ENCODE measurements around the gene CYFIP2. TPM values are rescaled to one million over a fixed set of nuclear protein-coding genes. Genes with fewer than 3 reads are reported as not detected.

Gene CYFIP2
- total RNA-seq, 4 donors from 2014 or later: 46.5 to 155 (median 57.2) TPM

- Histone ChIP-seq H3K9me3 (no peaks in the 10 kb centered on the region), H3K27me3 (no peaks in the 10 kb centered on the region), H3K27ac (peak overlapping the region in 1 of 4 donors; percentile 81), H3K4me3 (no peak overlapping the region), H3K4me1 (no peaks in the 10 kb centered on the region), H3K36me3 (no peaks in the 10 kb centered on the region)
- no peak for DNase-seq
- no peak for TF ChIP-seq CTCF (IDR thresholded peaks at IDR 0.05)
Measured at GRCh38 chr5:157382996-157383800, 117.3 kb downstream of the CYFIP2 start.

GRCh38 chr5:157384971-157385709, 119.2 kb downstream of the CYFIP2 start:
- Histone ChIP-seq H3K4me3 (no peak overlapping the region), H3K36me3 (no peaks in the 10 kb centered on the region), H3K27me3 (no peaks in the 10 kb centered on the region), H3K4me1 (no peaks in the 10 kb centered on the region), H3K27ac (peak overlapping the region in 2 of 4 donors; percentile 36 to 81), H3K9me3 (no peaks in the 10 kb centered on the region)
- TF ChIP-seq CTCF (IDR thresholded peaks at IDR 0.05) (no peak), POLR2A (IDR thresholded peaks at IDR 0.05) (no peak)
- no peak for DNase-seq

- Histone ChIP-seq H3K27me3 (no peaks in the 10 kb centered on the region), H3K27ac (peak overlapping the region in 1 of 4 donors; percentile 81), H3K9me3 (no peaks in the 10 kb centered on the region), H3K36me3 (no peaks in the 10 kb centered on the region), H3K4me1 (no peaks in the 10 kb centered on the region), H3K4me3 (no peak overlapping the region)
- no peak for DNase-seq
- no peak for TF ChIP-seq CTCF (IDR thresholded peaks at IDR 0.05)
- no peak for TF ChIP-seq POLR2A (IDR thresholded peaks at IDR 0.05)
Measured at GRCh38 chr5:157387041-157387563, 121.2 kb downstream of the CYFIP2 start.

- TF ChIP-seq CTCF (IDR thresholded peaks at IDR 0.05) (no peak), POLR2A (IDR thresholded peaks at IDR 0.05) (no peak)
Measured at GRCh38 chr5:157387683-157388093, 121.8 kb downstream of the CYFIP2 start.

DNA sequence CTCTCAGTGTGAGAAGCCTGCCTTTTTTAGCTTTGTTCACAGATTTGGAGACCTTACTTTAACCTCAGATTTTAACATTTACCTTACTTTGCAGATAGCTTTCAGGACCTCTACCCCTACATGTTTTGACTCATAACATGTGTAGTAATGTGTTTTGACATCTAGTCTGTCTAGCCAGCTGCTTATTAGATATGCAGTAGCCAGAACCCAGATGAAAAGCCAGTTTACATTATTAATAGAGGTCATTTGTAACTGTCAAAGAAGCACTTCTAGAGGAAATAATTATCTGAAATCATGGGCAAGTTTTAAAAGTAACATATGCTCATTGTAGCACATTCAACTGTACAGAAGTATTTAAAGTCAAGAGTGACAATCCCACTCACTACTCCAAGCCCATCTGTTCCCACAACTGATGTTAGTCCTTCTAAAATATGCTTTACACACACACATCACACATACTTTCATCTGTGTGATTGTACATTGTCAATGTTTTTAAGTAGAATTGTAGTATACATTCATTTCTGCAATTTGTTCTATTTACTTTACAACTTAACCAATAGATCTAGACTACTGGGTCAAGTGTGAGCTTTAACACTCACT, 122.3 kb downstream of the CYFIP2 start:
- H3K4me3 ChIP-seq: no peak overlapping the region
- H3K27ac ChIP-seq: peak overlapping the region in 2 of 4 donors; percentile 15 to 81
- H3K9me3 ChIP-seq: no peaks in the 10 kb centered on the region
- DNase-seq: no peak
- TF ChIP-seq POLR2A (IDR thresholded peaks at IDR 0.05): no peak
- TF ChIP-seq CTCF (IDR thresholded peaks at IDR 0.05): no peak
- no peaks in the 10 kb centered on the region for H3K4me1 ChIP-seq
- no peaks in the 10 kb centered on the region for H3K27me3 ChIP-seq
- no peaks in the 10 kb centered on the region for H3K36me3 ChIP-seq

More at GRCh38 chr5:157387683-157388093, 121.8 kb downstream of the CYFIP2 start:
- H3K27me3 ChIP-seq: no peaks in the 10 kb centered on the region
- peak overlapping the region in 2 of 4 donors; percentile 15 to 81 for H3K27ac ChIP-seq
- no peaks in the 10 kb centered on the region for H3K9me3 ChIP-seq
- no peaks in the 10 kb centered on the region for H3K36me3 ChIP-seq
- DNase-seq: no peak
- H3K4me3 ChIP-seq: no peak overlapping the region
- no peaks in the 10 kb centered on the region for H3K4me1 ChIP-seq

Measured in Peyer's patch (tissue), 4 donors.